Kidney (tissue), 14 donors: ENCODE results near the gene SCYGR8. TPM values are rescaled to one million over a fixed set of nuclear protein-coding genes. Genes with fewer than 3 reads are reported as not detected.

ENCODE experiments used
- DNase-seq, 5 donors: peaks; one replicate each; pipeline ENCODE4 v3.0.0-alpha.2; 2013 to 2020
- FAIRE-seq: peaks from 2 replicates; lab custom pipeline; 2012; peaks lifted over from hg19 to GRCh38; lab: Jason Lieb, UNC
- H3K27ac ChIP-seq, 2 donors: one replicate each; pipeline ENCODE4 v1.7.0; 2013; ENCODE audit warnings: low read depth in 2 of 2, low read length in 2 of 2, inconsistent platforms in 1 of 2
- H3K27me3 ChIP-seq: one replicate; pipeline ENCODE4 v1.7.1; 2013; ENCODE audit warnings: low read length, inconsistent platforms; ENCODE audit not compliant: control insufficient read depth, insufficient read depth
- H3K36me3 ChIP-seq, 3 donors: one replicate each; pipeline versions ENCODE4 v1.7.0 to v1.7.1; 2013; ENCODE audit warnings: low read length in 3 of 3, control low read depth in 1 of 3, inconsistent platforms in 1 of 3; ENCODE audit not compliant: insufficient read depth in 3 of 3, control insufficient read depth in 2 of 3
- H3K4me1 ChIP-seq, 3 donors: one replicate each; pipeline versions ENCODE4 v1.7.0 to v1.7.1; 2013; ENCODE audit warnings: low read length in 3 of 3, inconsistent platforms in 1 of 3, low read depth in 1 of 3; ENCODE audit not compliant: control insufficient read depth in 2 of 3, insufficient read depth in 2 of 3
- H3K4me3 ChIP-seq, 3 donors: one replicate each; pipeline versions ENCODE4 v1.7.0 to v1.8.1; 2013; ENCODE audit warnings: low read length in 3 of 3, control low read depth in 1 of 3, inconsistent platforms in 1 of 3
- H3K9ac ChIP-seq, 3 donors: one replicate each; pipeline versions ENCODE4 v1.7.0 to v1.7.1; 2013; ENCODE audit warnings: low read length in 3 of 3, control low read depth in 1 of 3, inconsistent platforms in 1 of 3
- H3K9me3 ChIP-seq, 3 donors: one replicate each; pipeline versions ENCODE4 v1.7.0 to v1.7.1; 2013; ENCODE audit warnings: low read length in 3 of 3, control low read depth in 1 of 3, inconsistent platforms in 1 of 3; ENCODE audit not compliant: control insufficient read depth in 2 of 3, insufficient read depth in 1 of 3
- intact Hi-C: fragments of 100-400 bp; cut with DNase I; formaldehyde crosslinking; loops from one replicate; pipeline ENCODE4 v1.11.1; 2022
- polyA plus RNA-seq: library from polyadenylated mRNA; stranded (reverse); fragments of 350-450 nt; fragmentation: Illumina TruSeq; extraction: RNeasy Lipid Tissue Mini Kit (QIAGEN cat#74804); gene quantifications from one replicate; pipeline ENCODE4 v1.2.3, GENCODE V29; 2014; ENCODE audit warnings: low read depth, low replicate concordance; ENCODE audit not compliant: insufficient read depth
- total RNA-seq: library from RNA; stranded (reverse); fragmentation: NEBNext Ultra II Directional; extraction: Animal tissue kit (Norgen Biotek cat#: 25700); gene quantifications from one replicate; pipeline ENCODE4 v1.2.1, GENCODE V29; 2021
- TF ChIP-seq, protein P1 (sequence below): IDR thresholded peaks from 3 replicates; pipeline ENCODE4 v1.5.1; 2012; ENCODE audit warnings: mild to moderate bottlenecking, moderate library complexity, borderline replicate concordance; ENCODE audit not compliant: insufficient read depth; ENCODE audit errors: extremely low read depth
- donor health status: control.
- donor health status: control.
- donor health status: control.
- donor health status: control.
- donor health status: control.
- donor health status: DM: yes; HTN: yes; CAD: no.
- donor health status: Normal renal cell carcinoma (clear cell type).

Gene SCYGR8
- total and polyA plus RNA-seq, 2 donors from 2014 or later: not detected

DNA sequence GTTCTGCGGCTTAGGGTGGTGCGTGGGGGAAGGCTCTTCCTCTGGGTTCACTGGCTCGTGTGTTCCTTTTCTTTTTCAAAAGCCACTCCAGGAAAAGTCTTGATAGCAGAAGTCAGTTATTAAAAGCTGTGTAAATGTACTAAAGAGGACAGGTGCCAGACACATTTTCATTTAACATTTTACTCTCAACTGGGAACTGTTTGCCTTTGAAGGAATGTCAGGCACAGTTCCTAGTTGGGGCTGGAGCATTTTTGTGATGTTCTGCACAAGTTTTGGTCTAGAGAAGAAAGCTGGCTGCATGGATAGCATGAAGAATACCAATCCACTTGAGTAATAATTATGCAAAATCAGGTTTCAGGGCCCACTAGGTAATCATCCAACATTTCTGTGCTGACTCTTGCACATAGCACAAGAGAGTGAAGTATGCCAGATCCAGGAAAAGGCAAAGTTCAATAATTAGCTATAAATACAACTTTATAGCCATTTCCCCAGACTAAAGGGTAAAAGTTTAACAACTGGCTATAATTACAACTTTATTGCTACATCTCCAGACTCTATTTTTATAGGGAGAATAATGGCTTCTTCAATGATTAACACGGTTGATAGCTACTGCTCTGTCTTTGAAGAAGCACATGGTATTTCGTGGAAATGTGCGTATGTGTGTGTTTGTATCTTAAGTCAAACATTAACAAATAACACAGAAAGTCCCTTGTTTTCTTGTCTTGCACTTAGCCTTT lies 16.2 kb downstream of the SCYGR8 start:
- H3K9ac ChIP-seq: peak overlapping the region in 1 of 3 donors; percentile 68
- peak overlapping the region in 1 of 3 donors; percentile 25 for H3K4me3 ChIP-seq
- intact Hi-C loops: loop anchor here (10.0 kb wide), 1 partner anchor 357 kb away; no protein-coding TSS in a partner anchor
- no peaks in the 10 kb centered on the region for H3K27me3 ChIP-seq
- DNase-seq (peak in 3 of 5 donors; percentile 24 to 91 (median 81)), FAIRE-seq (peak; percentile 98)
- no peaks in the 10 kb centered on the region for H3K9me3 ChIP-seq
- TF ChIP-seq, protein P1, sequence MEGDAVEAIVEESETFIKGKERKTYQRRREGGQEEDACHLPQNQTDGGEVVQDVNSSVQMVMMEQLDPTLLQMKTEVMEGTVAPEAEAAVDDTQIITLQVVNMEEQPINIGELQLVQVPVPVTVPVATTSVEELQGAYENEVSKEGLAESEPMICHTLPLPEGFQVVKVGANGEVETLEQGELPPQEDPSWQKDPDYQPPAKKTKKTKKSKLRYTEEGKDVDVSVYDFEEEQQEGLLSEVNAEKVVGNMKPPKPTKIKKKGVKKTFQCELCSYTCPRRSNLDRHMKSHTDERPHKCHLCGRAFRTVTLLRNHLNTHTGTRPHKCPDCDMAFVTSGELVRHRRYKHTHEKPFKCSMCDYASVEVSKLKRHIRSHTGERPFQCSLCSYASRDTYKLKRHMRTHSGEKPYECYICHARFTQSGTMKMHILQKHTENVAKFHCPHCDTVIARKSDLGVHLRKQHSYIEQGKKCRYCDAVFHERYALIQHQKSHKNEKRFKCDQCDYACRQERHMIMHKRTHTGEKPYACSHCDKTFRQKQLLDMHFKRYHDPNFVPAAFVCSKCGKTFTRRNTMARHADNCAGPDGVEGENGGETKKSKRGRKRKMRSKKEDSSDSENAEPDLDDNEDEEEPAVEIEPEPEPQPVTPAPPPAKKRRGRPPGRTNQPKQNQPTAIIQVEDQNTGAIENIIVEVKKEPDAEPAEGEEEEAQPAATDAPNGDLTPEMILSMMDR: no peak
- peaks cover 8 to 32% (median 13%) of the 10 kb centered on the region in 3 donors for H3K4me1 ChIP-seq
- H3K36me3 ChIP-seq: no peaks in the 10 kb centered on the region
- H3K27ac ChIP-seq: peak overlapping the region; percentile 97

DNA sequence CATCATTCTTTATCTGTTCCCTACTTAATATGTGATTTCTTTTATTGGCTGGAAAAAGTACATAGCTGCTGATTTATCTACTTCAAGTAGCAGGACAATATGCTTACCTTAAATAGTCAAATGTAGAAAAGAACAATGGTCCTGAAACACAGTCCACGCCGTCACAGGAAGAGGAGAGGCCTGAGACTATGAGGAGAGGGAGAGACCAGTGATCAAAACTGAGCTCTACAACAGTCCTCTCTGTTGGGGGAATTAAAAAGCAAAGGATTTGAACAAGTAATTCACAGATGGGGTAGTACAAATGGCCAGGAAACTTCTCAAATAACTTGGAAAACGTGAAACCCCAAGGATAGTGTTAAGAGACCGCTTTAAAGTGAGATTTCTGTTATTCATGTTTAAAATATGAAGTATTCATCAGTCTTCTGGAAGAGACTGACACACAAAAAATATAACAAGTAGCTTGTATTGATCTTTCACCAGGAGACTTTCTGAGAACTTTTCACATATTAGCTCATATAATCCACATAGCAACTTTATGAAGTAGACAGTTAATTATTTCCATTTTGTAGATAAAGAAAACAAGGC lies 20.2 kb downstream of the SCYGR8 start:
- Histone ChIP-seq H3K27ac (peak overlapping the region; percentile 32 to 54), H3K4me3 (no peak overlapping the region), H3K36me3 (no peaks in the 10 kb centered on the region), H3K4me1 (peaks cover 6 to 22% (median 6%) of the 10 kb centered on the region in 3 donors), H3K9me3 (no peaks in the 10 kb centered on the region), H3K9ac (peak overlapping the region in 1 of 3 donors; percentile 71), H3K27me3 (no peaks in the 10 kb centered on the region)
- intact Hi-C loops: loop anchor here (10.0 kb wide), 1 partner anchor 361 kb away; no protein-coding TSS in a partner anchor
- TF ChIP-seq, protein P1: no peak
- FAIRE-seq: no peak
- no peak for DNase-seq

DNA sequence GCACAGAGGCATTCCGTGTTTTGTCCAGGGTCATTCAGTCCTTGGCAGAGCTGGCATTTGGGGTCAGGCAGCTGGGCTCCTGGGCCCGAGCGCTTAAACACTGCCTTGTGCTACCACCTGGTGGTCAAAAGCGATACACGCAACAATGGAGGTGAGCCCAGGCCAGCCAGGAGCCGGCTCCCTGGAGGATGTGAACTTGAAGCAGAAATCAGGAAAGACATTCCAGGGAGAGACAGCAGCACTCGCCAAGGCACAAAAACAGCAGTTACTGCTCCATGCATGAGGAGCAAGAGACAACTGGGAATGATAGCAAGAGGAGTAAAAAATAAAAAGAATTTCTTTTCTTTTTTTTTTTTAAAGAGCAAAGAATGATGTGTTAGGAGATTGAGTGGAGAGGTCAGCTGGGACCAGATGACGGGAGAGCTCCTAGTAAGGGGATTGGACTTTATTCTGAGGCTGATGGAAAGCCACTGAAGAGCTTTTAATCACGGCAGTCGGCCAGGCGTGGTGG lies 20.7 kb downstream of the SCYGR8 start:
- H3K4me3 ChIP-seq: no peak overlapping the region
- DNase-seq (peak; percentile 77 to 90 (median 85)), FAIRE-seq (peak; percentile 65)
- peak overlapping the region in 1 of 3 donors; percentile 71 for H3K9ac ChIP-seq
- intact Hi-C loops: loop anchor here (10.0 kb wide), 1 partner anchor 362 kb away; no protein-coding TSS in a partner anchor
- TF ChIP-seq, protein P1: peak; percentile 91
- no peaks in the 10 kb centered on the region for H3K9me3 ChIP-seq
- H3K4me1 ChIP-seq: peaks cover 3 to 17% (median 4%) of the 10 kb centered on the region in 3 donors
- H3K27me3 ChIP-seq: no peaks in the 10 kb centered on the region
- H3K27ac ChIP-seq: peak overlapping the region in 1 of 2 donors; percentile 54
- H3K36me3 ChIP-seq: no peaks in the 10 kb centered on the region
